GM19025 (cell line): Measurements from ENCODE around the gene TRAF4.

Experiments
- ATAC-seq: cut with Tn5 transposase; IDR thresholded peaks from one replicate; pipeline ENCODE4 v1.9.1; 2021; ENCODE audit warnings: mild to moderate bottlenecking, low read depth, moderate library complexity; ENCODE audit not compliant: unreplicated experiment

Gene TRAF4

GRCh38 chr17:28745786-28746411 is 2.1 kb downstream of the TRAF4 start:
- no peak for ATAC-seq

- no peak for ATAC-seq
These were observed 2.8 kb downstream of the TRAF4 start for GRCh38 chr17:28746611-28747050.

GRCh38 chr17:28747051-28747691 is 3.4 kb downstream of the TRAF4 start:
- no peak for ATAC-seq

GRCh38 chr17:28747801-28748750 is 4.3 kb downstream of the TRAF4 start:
- ATAC-seq: no peak

- ATAC-seq: no peak
These were observed 5.2 kb downstream of the TRAF4 start for GRCh38 chr17:28748852-28749515.

- ATAC-seq: no peak
These were observed 5.8 kb downstream of the TRAF4 start for GRCh38 chr17:28749516-28750177.

- peak; percentile 56 for ATAC-seq
These were observed 6.6 kb downstream of the TRAF4 start for GRCh38 chr17:28750178-28751047.

GRCh38 chr17:28751600-28752366 is 8.0 kb downstream of the TRAF4 start:
- ATAC-seq: no peak

GRCh38 chr17:28755486-28755885 is 11.7 kb downstream of the TRAF4 start:
- no peak for ATAC-seq

- ATAC-seq: no peak
These were observed 12.4 kb downstream of the TRAF4 start for GRCh38 chr17:28756049-28756804.

- ATAC-seq: no peak
These were observed 14.8 kb downstream of the TRAF4 start for GRCh38 chr17:28758411-28759121.

GRCh38 chr17:28759256-28759865 is 15.6 kb downstream of the TRAF4 start:
- no peak for ATAC-seq

- no peak for ATAC-seq
These were observed 17.1 kb downstream of the TRAF4 start for GRCh38 chr17:28760601-28761562.

- ATAC-seq: no peak
These were observed 19.5 kb downstream of the TRAF4 start for GRCh38 chr17:28763137-28763799.

GRCh38 chr17:28763804-28764266 is 20.0 kb downstream of the TRAF4 start:
- ATAC-seq: no peak
